Immature natural killer cell (primary cell): ENCODE results near the gene ACAD10. TPM values are rescaled to one million over a fixed set of nuclear protein-coding genes. Genes with fewer than 3 reads are reported as not detected.
"Not testable (repeated sequence)": the region's sequence is repeated elsewhere in the genome, so short reads cannot be mapped to it uniquely, and the experiment has no call there.

Experiments used
- DNase-seq, 3 donors: peaks; one replicate each; pipeline ENCODE4 v3.0.0; 2022; ENCODE audit warnings: mixed read lengths in 1 of 3
- H3K27ac Mint-ChIP-seq, 6 donors: one replicate each; pipeline ENCODE4 v1.8.0; 2020; ENCODE audit warnings: mixed read lengths in 6 of 6, mild to moderate bottlenecking in 5 of 6, inconsistent platforms in 4 of 6, moderate library complexity in 3 of 6
- H3K27me3 Mint-ChIP-seq, 3 donors: one replicate each; pipeline ENCODE4 v1.8.0; 2020 to 2021; ENCODE audit warnings: low read depth in 3 of 3, mild to moderate bottlenecking in 3 of 3, mixed read lengths in 3 of 3, moderate library complexity in 3 of 3, inconsistent platforms in 1 of 3
- H3K36me3 Mint-ChIP-seq, 3 donors: one replicate each; pipeline ENCODE4 v1.8.0; 2020; ENCODE audit warnings: mixed read lengths in 3 of 3, inconsistent platforms in 2 of 3, mild to moderate bottlenecking in 2 of 3
- H3K4me1 Mint-ChIP-seq, 2 donors: one replicate each; pipeline ENCODE4 v1.8.0; 2020; ENCODE audit warnings: inconsistent platforms in 2 of 2, mild to moderate bottlenecking in 2 of 2, mixed read lengths in 2 of 2, moderate library complexity in 1 of 2
- H3K4me3 Mint-ChIP-seq, 5 donors: one replicate each; pipeline ENCODE4 v1.8.0; 2020; ENCODE audit warnings: mild to moderate bottlenecking in 5 of 5, mixed read lengths in 5 of 5, inconsistent platforms in 3 of 5, moderate library complexity in 3 of 5
- H3K9me3 Mint-ChIP-seq, 6 donors: one replicate each; pipeline ENCODE4 v1.8.0; 2020; ENCODE audit warnings: mild to moderate bottlenecking in 6 of 6, mixed read lengths in 6 of 6, inconsistent platforms in 4 of 6, moderate library complexity in 3 of 6
- polyA plus RNA-seq, 3 donors: library from polyadenylated mRNA; unstranded; fragments of 300-500 nt; fragmentation: Illumina TruSeq; gene quantifications; one replicate each; pipeline ENCODE4 v1.2.3, GENCODE V29; 2021

The ACAD10 gene
- polyA plus RNA-seq, 3 donors from 2014 or later: 6.3 to 9.1 (median 7.9) TPM

- DNase-seq: no peak
- peaks cover 14 to 23% (median 19%) of the 10 kb centered on the region in 3 donors for H3K36me3 Mint-ChIP-seq
- no peak overlapping the region for H3K4me3 Mint-ChIP-seq
- no peaks in the 10 kb centered on the region for H3K27me3 Mint-ChIP-seq
- no peaks in the 10 kb centered on the region for H3K4me1 Mint-ChIP-seq
- H3K27ac Mint-ChIP-seq: no peak overlapping the region
- H3K9me3 Mint-ChIP-seq: no peaks in the 10 kb centered on the region
Measured at GRCh38 chr12:111699962-111700361, 14.1 kb downstream of the ACAD10 start.

- H3K4me3 Mint-ChIP-seq: no peak overlapping the region
- H3K36me3 Mint-ChIP-seq: peaks cover 11 to 30% (median 11%) of the 10 kb centered on the region in 3 donors
- no peaks in the 10 kb centered on the region for H3K4me1 Mint-ChIP-seq
- H3K27ac Mint-ChIP-seq: no peak overlapping the region
- no peaks in the 10 kb centered on the region for H3K27me3 Mint-ChIP-seq
- no peak for DNase-seq
- no peaks in the 10 kb centered on the region for H3K9me3 Mint-ChIP-seq
Measured at GRCh38 chr12:111705672-111706071, 19.8 kb downstream of the ACAD10 start.

- Mint-ChIP-seq H3K4me3 (no peak overlapping the region), H3K9me3 (no peaks in the 10 kb centered on the region), H3K36me3 (peaks cover 11 to 29% (median 11%) of the 10 kb centered on the region in 3 donors), H3K27ac (no peak overlapping the region), H3K4me1 (no peaks in the 10 kb centered on the region), H3K27me3 (no peaks in the 10 kb centered on the region)
- no peak for DNase-seq
Measured at GRCh38 chr12:111706145-111706544, 20.3 kb downstream of the ACAD10 start.

- no peak overlapping the region for H3K4me3 Mint-ChIP-seq
- no peaks in the 10 kb centered on the region for H3K4me1 Mint-ChIP-seq
- no peak for DNase-seq
- H3K27ac Mint-ChIP-seq: no peak overlapping the region
- H3K27me3 Mint-ChIP-seq: peaks cover 0 to 2% (median 2%) of the 10 kb centered on the region in 3 donors
- H3K9me3 Mint-ChIP-seq: no peaks in the 10 kb centered on the region
- peaks cover 10 to 36% (median 18%) of the 10 kb centered on the region in 3 donors for H3K36me3 Mint-ChIP-seq
Measured at GRCh38 chr12:111715279-111715678, 29.4 kb downstream of the ACAD10 start.

GRCh38 chr12:111719316-111719715 is 33.5 kb downstream of the ACAD10 start:
- peaks cover 13 to 29% (median 14%) of the 10 kb centered on the region in 3 donors for H3K36me3 Mint-ChIP-seq
- H3K27ac Mint-ChIP-seq, DNase-seq, H3K4me1 Mint-ChIP-seq, H3K9me3 Mint-ChIP-seq, H3K27me3 Mint-ChIP-seq, H3K4me3 Mint-ChIP-seq: not testable (repeated sequence)

- Mint-ChIP-seq H3K27me3 (no peaks in the 10 kb centered on the region), H3K36me3 (peaks cover 11 to 27% (median 15%) of the 10 kb centered on the region in 3 donors), H3K4me1 (no peaks in the 10 kb centered on the region), H3K27ac (no peak overlapping the region), H3K9me3 (no peaks in the 10 kb centered on the region), H3K4me3 (no peak overlapping the region)
- DNase-seq: no peak
Measured at GRCh38 chr12:111720457-111720856, 34.6 kb downstream of the ACAD10 start.

GRCh38 chr12:111723646-111724360 is 38.0 kb downstream of the ACAD10 start:
- H3K9me3 Mint-ChIP-seq, H3K27ac Mint-ChIP-seq, H3K4me3 Mint-ChIP-seq, H3K27me3 Mint-ChIP-seq, DNase-seq, H3K4me1 Mint-ChIP-seq: not testable (repeated sequence)
- peaks cover 9 to 16% (median 15%) of the 10 kb centered on the region in 3 donors for H3K36me3 Mint-ChIP-seq

- no peak overlapping the region for H3K27ac Mint-ChIP-seq
- peaks cover 6 to 22% (median 12%) of the 10 kb centered on the region in 3 donors for H3K36me3 Mint-ChIP-seq
- no peaks in the 10 kb centered on the region for H3K4me1 Mint-ChIP-seq
Measured at GRCh38 chr12:111728795-111729194, 42.9 kb downstream of the ACAD10 start.

GRCh38 chr12:111730420-111730819 is 44.6 kb downstream of the ACAD10 start:
- peaks cover 6 to 22% (median 7%) of the 10 kb centered on the region in 3 donors for H3K36me3 Mint-ChIP-seq
- no peak for DNase-seq
- H3K27ac Mint-ChIP-seq: no peak overlapping the region
- peaks cover 0 to 2% (median 2%) of the 10 kb centered on the region in 3 donors for H3K27me3 Mint-ChIP-seq
- H3K4me1 Mint-ChIP-seq: no peaks in the 10 kb centered on the region
- no peak overlapping the region for H3K4me3 Mint-ChIP-seq
- H3K9me3 Mint-ChIP-seq: no peaks in the 10 kb centered on the region

More at GRCh38 chr12:111728795-111729194, 42.9 kb downstream of the ACAD10 start:
- peaks cover 0 to 2% (median 2%) of the 10 kb centered on the region in 3 donors for H3K27me3 Mint-ChIP-seq
- no peak for DNase-seq
- H3K9me3 Mint-ChIP-seq: no peaks in the 10 kb centered on the region
- H3K4me3 Mint-ChIP-seq: no peak overlapping the region

GRCh38 chr12:111732786-111733185 is 46.9 kb downstream of the ACAD10 start:
- Mint-ChIP-seq H3K4me1 (no peaks in the 10 kb centered on the region), H3K4me3 (no peak overlapping the region), H3K27me3 (peaks cover 0 to 2% (median 2%) of the 10 kb centered on the region in 3 donors), H3K27ac (no peak overlapping the region), H3K9me3 (no peaks in the 10 kb centered on the region), H3K36me3 (peaks cover 10 to 32% (median 12%) of the 10 kb centered on the region in 3 donors)
- no peak for DNase-seq

- Mint-ChIP-seq H3K36me3 (peaks cover 8 to 32% (median 10%) of the 10 kb centered on the region in 3 donors), H3K9me3 (no peaks in the 10 kb centered on the region), H3K27ac (no peak overlapping the region), H3K4me1 (no peaks in the 10 kb centered on the region), H3K4me3 (no peak overlapping the region), H3K27me3 (peaks cover 0 to 2% (median 2%) of the 10 kb centered on the region in 3 donors)
- no peak for DNase-seq
Measured at GRCh38 chr12:111733340-111733915, 47.6 kb downstream of the ACAD10 start.

- H3K4me3 Mint-ChIP-seq, H3K27ac Mint-ChIP-seq, H3K4me1 Mint-ChIP-seq, DNase-seq, H3K27me3 Mint-ChIP-seq, H3K9me3 Mint-ChIP-seq: not testable (repeated sequence)
- peaks cover 5 to 23% (median 8%) of the 10 kb centered on the region in 3 donors for H3K36me3 Mint-ChIP-seq
Measured at GRCh38 chr12:111739524-111739923, 53.7 kb downstream of the ACAD10 start.

GRCh38 chr12:111741235-111741812 is 55.5 kb downstream of the ACAD10 start:
- Mint-ChIP-seq H3K27ac (peak overlapping the region in 1 of 6 donors; percentile 7), H3K9me3 (no peaks in the 10 kb centered on the region), H3K4me3 (no peak overlapping the region), H3K27me3 (peaks cover 0 to 1% (median 0%) of the 10 kb centered on the region in 3 donors), H3K4me1 (no peaks in the 10 kb centered on the region), H3K36me3 (peaks cover 11 to 25% (median 18%) of the 10 kb centered on the region in 3 donors)
- no peak for DNase-seq

GRCh38 chr12:111745211-111745610 is 59.4 kb downstream of the ACAD10 start:
- no peak for DNase-seq
- Mint-ChIP-seq H3K27ac (no peak overlapping the region), H3K36me3 (peaks cover 6 to 26% (median 24%) of the 10 kb centered on the region in 3 donors)

More at GRCh38 chr12:111745211-111745610, 59.4 kb downstream of the ACAD10 start:
- Mint-ChIP-seq H3K9me3 (no peaks in the 10 kb centered on the region), H3K4me1 (no peaks in the 10 kb centered on the region), H3K27me3 (peaks cover 0 to 1% (median 0%) of the 10 kb centered on the region in 3 donors), H3K4me3 (no peak overlapping the region)
